ENCODE data around the gene OSBPL7.

The OSBPL7 gene

GRCh38 chr17:47834756-47835155, 13.2 kb upstream of the OSBPL7 start:
- no peak overlapping the region for H3K9ac ChIP-seq (ENCODE audit: low read length)
- no peaks in the 10 kb centered on the region for H4K20me1 ChIP-seq (ENCODE audit: insufficient read depth, low read length)
- peaks cover 14% of the 10 kb centered on the region for H3K4me1 ChIP-seq (ENCODE audit: low read length)
- H2AFZ ChIP-seq (ENCODE audit: low read length): no peak overlapping the region
- no peaks in the 10 kb centered on the region for H3K9me3 ChIP-seq (replicated peaks; ENCODE audit: insufficient read depth, low read length)
- H3K4me2 ChIP-seq (ENCODE audit: low read depth, low read length): no peak overlapping the region
- H3K27me3 ChIP-seq (replicated peaks; ENCODE audit: insufficient read depth, low read length): no peaks in the 10 kb centered on the region
- H3K79me2 ChIP-seq (ENCODE audit: low read length): peaks cover 16% of the 10 kb centered on the region
- H3F3A ChIP-seq (ENCODE audit: insufficient read depth, low read length): peaks cover 4% of the 10 kb centered on the region; the same call in 1 of the 2 replicates
- no peaks in the 10 kb centered on the region for H3K36me3 ChIP-seq (replicated peaks; ENCODE audit: insufficient read depth, low read length)
- DNase-seq: no peak
- no peak overlapping the region for H3K4me3 ChIP-seq (ENCODE audit: low read length)
- TF ChIP-seq EZH2 (optimal IDR thresholded peaks at IDR 0.05; ENCODE audit: low read depth, low read length) (no peak), EZH2phosphoT487 (IDR thresholded peaks at IDR 0.05; ENCODE audit: low read length) (no peak)
- TF ChIP-seq, protein P1, sequence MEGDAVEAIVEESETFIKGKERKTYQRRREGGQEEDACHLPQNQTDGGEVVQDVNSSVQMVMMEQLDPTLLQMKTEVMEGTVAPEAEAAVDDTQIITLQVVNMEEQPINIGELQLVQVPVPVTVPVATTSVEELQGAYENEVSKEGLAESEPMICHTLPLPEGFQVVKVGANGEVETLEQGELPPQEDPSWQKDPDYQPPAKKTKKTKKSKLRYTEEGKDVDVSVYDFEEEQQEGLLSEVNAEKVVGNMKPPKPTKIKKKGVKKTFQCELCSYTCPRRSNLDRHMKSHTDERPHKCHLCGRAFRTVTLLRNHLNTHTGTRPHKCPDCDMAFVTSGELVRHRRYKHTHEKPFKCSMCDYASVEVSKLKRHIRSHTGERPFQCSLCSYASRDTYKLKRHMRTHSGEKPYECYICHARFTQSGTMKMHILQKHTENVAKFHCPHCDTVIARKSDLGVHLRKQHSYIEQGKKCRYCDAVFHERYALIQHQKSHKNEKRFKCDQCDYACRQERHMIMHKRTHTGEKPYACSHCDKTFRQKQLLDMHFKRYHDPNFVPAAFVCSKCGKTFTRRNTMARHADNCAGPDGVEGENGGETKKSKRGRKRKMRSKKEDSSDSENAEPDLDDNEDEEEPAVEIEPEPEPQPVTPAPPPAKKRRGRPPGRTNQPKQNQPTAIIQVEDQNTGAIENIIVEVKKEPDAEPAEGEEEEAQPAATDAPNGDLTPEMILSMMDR (IDR thresholded peaks at IDR 0.05; ENCODE audit: low read length): no peak
- no peaks in the 10 kb centered on the region for H3K9me2 ChIP-seq (replicated peaks; ENCODE audit: insufficient read depth, low read length)
- H3K27ac ChIP-seq (ENCODE audit: low read length): no peak overlapping the region

- Histone ChIP-seq H3K9ac (ENCODE audit: low read length) (peak overlapping the region; percentile 71; the same call in 1 of the 2 replicates), H3K4me3 (ENCODE audit: low read length) (peak overlapping the region; percentile 83), H3K9me2 (replicated peaks; ENCODE audit: insufficient read depth, low read length) (no peaks in the 10 kb centered on the region), H3K4me2 (ENCODE audit: low read depth, low read length) (peak overlapping the region; percentile 73), H3F3A (ENCODE audit: insufficient read depth, low read length) (peaks cover 4% of the 10 kb centered on the region; the same call in 1 of the 2 replicates), H3K9me3 (replicated peaks; ENCODE audit: insufficient read depth, low read length) (no peaks in the 10 kb centered on the region), H3K79me2 (ENCODE audit: low read length) (peaks cover 31% of the 10 kb centered on the region), H4K20me1 (ENCODE audit: insufficient read depth, low read length) (no peaks in the 10 kb centered on the region), H3K4me1 (ENCODE audit: low read length) (peaks cover 14% of the 10 kb centered on the region), H3K27me3 (replicated peaks; ENCODE audit: insufficient read depth, low read length) (no peaks in the 10 kb centered on the region), H2AFZ (ENCODE audit: low read length) (peak overlapping the region; percentile 81), H3K27ac (ENCODE audit: low read length) (no peak overlapping the region), H3K36me3 (replicated peaks; ENCODE audit: insufficient read depth, low read length) (no peaks in the 10 kb centered on the region)
- no peak for TF ChIP-seq EZH2 (optimal IDR thresholded peaks at IDR 0.05; ENCODE audit: low read depth, low read length)
- TF ChIP-seq, protein P1 (IDR thresholded peaks at IDR 0.05; ENCODE audit: low read length): no peak
- no peak for TF ChIP-seq EZH2phosphoT487 (IDR thresholded peaks at IDR 0.05; ENCODE audit: low read length)
- no peak for DNase-seq
Measured at GRCh38 chr17:47831934-47832327, 10.3 kb upstream of the OSBPL7 start.

DNA sequence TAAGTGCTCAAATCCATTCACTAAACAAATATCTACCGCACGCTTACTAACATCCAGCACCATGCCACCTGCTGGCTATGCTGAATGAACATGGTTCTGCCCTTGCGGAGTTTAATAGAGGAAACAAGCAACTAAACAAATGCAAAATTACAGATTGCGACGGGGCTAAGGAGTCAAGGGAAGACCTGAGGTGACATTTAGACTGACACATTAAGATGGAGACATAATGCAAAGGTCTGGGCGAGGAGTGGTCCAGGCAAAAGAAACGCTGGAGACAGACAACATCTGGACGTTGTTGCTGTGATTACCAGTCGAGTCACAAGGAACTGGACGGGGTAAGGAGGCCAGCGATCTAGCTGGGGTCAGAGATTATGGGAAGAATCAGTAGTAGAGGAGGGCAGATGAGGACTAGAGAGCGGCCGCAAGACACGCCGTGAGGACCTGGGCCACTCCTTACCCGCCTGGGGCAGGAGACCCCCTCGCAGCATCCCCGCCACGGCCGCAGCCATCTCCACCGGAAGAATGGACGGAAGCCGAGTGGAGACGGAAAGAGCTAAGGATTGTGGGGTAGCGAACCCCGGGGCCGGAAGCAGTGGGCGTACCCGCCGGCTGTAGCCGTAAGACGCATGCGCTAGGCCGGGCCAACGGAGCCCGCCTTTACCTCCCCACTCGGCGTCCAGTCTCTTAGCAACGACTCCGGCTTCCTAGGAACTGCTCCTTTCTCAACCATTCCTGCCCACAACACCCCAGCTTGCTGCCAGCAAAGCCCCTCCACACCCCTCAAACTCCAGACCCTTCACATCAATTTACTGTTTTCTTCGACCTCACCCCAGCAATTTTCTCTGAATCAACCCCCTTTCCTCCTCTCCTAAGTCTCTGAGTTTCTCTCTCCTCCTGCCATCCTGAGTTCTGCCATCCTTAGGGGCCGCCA, 9.7 kb upstream of the OSBPL7 start, which contains the start of the genes LRRC46 and MRPL10:
Gene LRRC46 (plus strand): TSS at position 668 of the 931 bp plus-strand sequence. CDS start 320 bp downstream, outside the sequence.
Gene MRPL10 (minus strand): TSS at position 539 of the 931 bp plus-strand sequence. CDS start 30 bp downstream, at position 509.
- no peaks in the 10 kb centered on the region for H3K27me3 ChIP-seq (replicated peaks; ENCODE audit: insufficient read depth, low read length)
- peak within 1 kb of the TSS; percentile 81 for H2AFZ ChIP-seq (ENCODE audit: low read length)
- H3K9ac ChIP-seq (ENCODE audit: low read length): peak within 1 kb of the TSS; percentile 71
- H3K9me2 ChIP-seq (replicated peaks; ENCODE audit: insufficient read depth, low read length): no peaks in the 10 kb centered on the region
- H3K4me3 ChIP-seq (ENCODE audit: low read length): peak within 1 kb of the TSS; percentile 83
- H4K20me1 ChIP-seq (ENCODE audit: insufficient read depth, low read length): no peaks in the 10 kb centered on the region
- DNase-seq: peak; percentile 93
- H3K4me1 ChIP-seq (ENCODE audit: low read length): peaks cover 14% of the 10 kb centered on the region
- TF ChIP-seq EZH2phosphoT487 (IDR thresholded peaks at IDR 0.05; ENCODE audit: low read length): no peak
- TF ChIP-seq, protein P1 (IDR thresholded peaks at IDR 0.05; ENCODE audit: low read length): peak; percentile 35
- peaks cover 31% of the 10 kb centered on the region for H3K79me2 ChIP-seq (ENCODE audit: low read length)
- H3K27ac ChIP-seq (ENCODE audit: low read length): peak within 1 kb of the TSS; percentile 69; the same call in 1 of the 2 replicates
- H3K36me3 ChIP-seq (replicated peaks; ENCODE audit: insufficient read depth, low read length): no peaks in the 10 kb centered on the region
- peak within 1 kb of the TSS; percentile 73 for H3K4me2 ChIP-seq (ENCODE audit: low read depth, low read length)
- no peaks in the 10 kb centered on the region for H3K9me3 ChIP-seq (replicated peaks; ENCODE audit: insufficient read depth, low read length)
- H3F3A ChIP-seq (ENCODE audit: insufficient read depth, low read length): peaks cover 4% of the 10 kb centered on the region; the same call in 1 of the 2 replicates

Data from MM.1S (cell line).